SIG-M5 treated with dmso at 0.1 percent for 504 hours (cell line): ENCODE measurements around the gene TMEM51.

ENCODE experiments used
- DNase-seq: peaks from one replicate; lab custom pipeline; 2025; ENCODE audit not compliant: unreplicated experiment; lab: John Stamatoyannopoulos, UW

The TMEM51 gene

GRCh38 chr1:15152318-15153183 is 996 bp upstream of the TMEM51 start:
- peak; percentile 34 for DNase-seq

- DNase-seq, result no peak
Observed at GRCh38 chr1:15153842-15154479, 414 bp downstream of the TMEM51 start.

GRCh38 chr1:15154480-15155036 is 1.0 kb downstream of the TMEM51 start:
- DNase-seq, result no peak

- DNase-seq, result no peak
Observed at GRCh38 chr1:15155191-15155590, 1.6 kb downstream of the TMEM51 start.

- DNase-seq, result no peak
Observed at GRCh38 chr1:15155888-15156741, 2.6 kb downstream of the TMEM51 start.

- no peak for DNase-seq
Observed at GRCh38 chr1:15156807-15157380, 3.3 kb downstream of the TMEM51 start.

GRCh38 chr1:15157524-15158399 is 4.2 kb downstream of the TMEM51 start:
- no peak for DNase-seq

GRCh38 chr1:15158506-15159165 is 5.1 kb downstream of the TMEM51 start:
- no peak for DNase-seq

GRCh38 chr1:15159166-15159555 is 5.6 kb downstream of the TMEM51 start:
- no peak for DNase-seq

GRCh38 chr1:15160626-15161025 is 7.1 kb downstream of the TMEM51 start:
- DNase-seq, result no peak

- DNase-seq, result no peak
Observed at GRCh38 chr1:15167386-15167785, 13.8 kb downstream of the TMEM51 start.

GRCh38 chr1:15168479-15168878 is 14.9 kb downstream of the TMEM51 start:
- peak; percentile 28 for DNase-seq

- no peak for DNase-seq
Observed at GRCh38 chr1:15170071-15170470, 16.5 kb downstream of the TMEM51 start.

- DNase-seq, result no peak
Observed at GRCh38 chr1:15171271-15171908, 17.8 kb downstream of the TMEM51 start.

GRCh38 chr1:15172405-15173259 is 19.1 kb downstream of the TMEM51 start:
- DNase-seq, result no peak

- no peak for DNase-seq
Observed at GRCh38 chr1:15173863-15174614, 20.5 kb downstream of the TMEM51 start.

GRCh38 chr1:15174615-15174983 is 21.1 kb downstream of the TMEM51 start:
- no peak for DNase-seq
